ENCODE results near the gene UCHL3. TPM values are rescaled to one million over a fixed set of nuclear protein-coding genes. Genes with fewer than 3 reads are reported as not detected.

UCHL3 gene
- polyA plus RNA-seq, 3 donors, result 22.4 to 66.8 (median 51.8) TPM

- DNase-seq, result no peak
- 100% methylated on average over 1 of the region's 2 CpGs for WGBS (ENCODE audit: insufficient coverage)
- Mint-ChIP-seq H3K36me3 (peaks cover 41 to 44% of the 10 kb centered on the region in 2 donors), H3K27me3 (ENCODE audit: low read depth in 3 of 3) (no peaks in the 10 kb centered on the region), H3K4me3 (no peak overlapping the region), H3K4me1 (no peaks in the 10 kb centered on the region), H3K27ac (no peak overlapping the region), H3K9me3 (peaks cover 9 to 17% (median 12%) of the 10 kb centered on the region in 7 donors)
- H3K27me3 ChIP-seq (ENCODE audit: control insufficient read depth in 2 of 2, insufficient read depth in 2 of 2, low read length in 2 of 2), result no peaks in the 10 kb centered on the region
- no peaks in the 10 kb centered on the region for H3K4me1 ChIP-seq (ENCODE audit: control insufficient read depth in 1 of 2, insufficient read depth in 2 of 2, low read length in 2 of 2)
- no peak overlapping the region for H3K4me2 ChIP-seq (replicated peaks; ENCODE audit: extremely low read depth, low read length, poor library complexity, severe bottlenecking)
- intact Hi-C loops (cut with micrococcal nuclease), result no loop called here
- H3K79me2 ChIP-seq (ENCODE audit: insufficient read depth, low read length), result no peaks in the 10 kb centered on the region
- no peak overlapping the region for H3K4me3 ChIP-seq (replicated peaks in 1 of 3; ENCODE audit: low read depth in 2 of 3, low read length in 3 of 3)
- H3K27ac ChIP-seq (ENCODE audit: low read depth in 1 of 2, low read length in 2 of 2), result no peak overlapping the region
- H2AFZ ChIP-seq (ENCODE audit: insufficient read depth, low read depth, low read length, poor library complexity, severe bottlenecking), result no peak overlapping the region
- no peaks in the 10 kb centered on the region for H4K20me1 ChIP-seq (ENCODE audit: insufficient read depth, low read length)
- TF ChIP-seq CTCF (IDR thresholded peaks at IDR 0.05), result no peak
- H3K9ac ChIP-seq (ENCODE audit: insufficient read depth, low read length, poor library complexity, severe bottlenecking), result no peak overlapping the region
- peaks cover 5 to 14% of the 10 kb centered on the region in 2 donors for H3K9me3 ChIP-seq (replicated peaks in 1 of 2; ENCODE audit: control insufficient read depth in 1 of 2, insufficient read depth in 1 of 2, low read length in 2 of 2)
- H3K36me3 ChIP-seq (replicated peaks in 1 of 2; ENCODE audit: control insufficient read depth in 1 of 2, insufficient read depth in 2 of 2, low read length in 2 of 2), result peaks cover 19 to 44% of the 10 kb centered on the region in 2 donors
These were observed 32.5 kb downstream of the UCHL3 start for GRCh38 chr13:75581874-75582640.

GRCh38 chr13:75583091-75583490, 33.5 kb downstream of the UCHL3 start:
- no peak overlapping the region for H3K4me3 Mint-ChIP-seq
- H3K27ac Mint-ChIP-seq, result no peak overlapping the region
- intact Hi-C loops (cut with micrococcal nuclease), result no loop called here
- H3K9ac ChIP-seq (ENCODE audit: insufficient read depth, low read length, poor library complexity, severe bottlenecking), result no peak overlapping the region
- peaks cover 9 to 17% (median 12%) of the 10 kb centered on the region in 7 donors for H3K9me3 Mint-ChIP-seq
- no peaks in the 10 kb centered on the region for H3K27me3 Mint-ChIP-seq (ENCODE audit: low read depth in 3 of 3)
- H2AFZ ChIP-seq (ENCODE audit: insufficient read depth, low read depth, low read length, poor library complexity, severe bottlenecking), result no peak overlapping the region
- H3K4me3 ChIP-seq (replicated peaks in 1 of 3; ENCODE audit: low read depth in 2 of 3, low read length in 3 of 3), result no peak overlapping the region
- peaks cover 19 to 44% of the 10 kb centered on the region in 2 donors for H3K36me3 ChIP-seq (replicated peaks in 1 of 2; ENCODE audit: control insufficient read depth in 1 of 2, insufficient read depth in 2 of 2, low read length in 2 of 2)
- no peak overlapping the region for H3K4me2 ChIP-seq (replicated peaks; ENCODE audit: extremely low read depth, low read length, poor library complexity, severe bottlenecking)
- H3K36me3 Mint-ChIP-seq, result peaks cover 40 to 46% of the 10 kb centered on the region in 2 donors
- H3K79me2 ChIP-seq (ENCODE audit: insufficient read depth, low read length), result no peaks in the 10 kb centered on the region
- no peak overlapping the region for H3K27ac ChIP-seq (ENCODE audit: low read depth in 1 of 2, low read length in 2 of 2)
- DNase-seq, result no peak
- H3K9me3 ChIP-seq (replicated peaks in 1 of 2; ENCODE audit: control insufficient read depth in 1 of 2, insufficient read depth in 1 of 2, low read length in 2 of 2), result peaks cover 5 to 14% of the 10 kb centered on the region in 2 donors
- no peaks in the 10 kb centered on the region for H4K20me1 ChIP-seq (ENCODE audit: insufficient read depth, low read length)
- no peaks in the 10 kb centered on the region for H3K4me1 ChIP-seq (ENCODE audit: control insufficient read depth in 1 of 2, insufficient read depth in 2 of 2, low read length in 2 of 2)
- H3K27me3 ChIP-seq (ENCODE audit: control insufficient read depth in 2 of 2, insufficient read depth in 2 of 2, low read length in 2 of 2), result no peaks in the 10 kb centered on the region
- TF ChIP-seq CTCF (IDR thresholded peaks at IDR 0.05), result no peak
- peaks cover 4% of the 10 kb centered on the region for H3K4me1 Mint-ChIP-seq

Data from CD14-positive monocyte (primary cell).